Measurements from ENCODE around the gene FBXL7.

GRCh38 chr5:15938186-15938585 is 438.2 kb downstream of the FBXL7 start:
- TF ChIP-seq FOS (IDR thresholded peaks at IDR 0.05; ENCODE audit: borderline replicate concordance, insufficient read depth, low read length), result no peak
- TF ChIP-seq, protein P1, sequence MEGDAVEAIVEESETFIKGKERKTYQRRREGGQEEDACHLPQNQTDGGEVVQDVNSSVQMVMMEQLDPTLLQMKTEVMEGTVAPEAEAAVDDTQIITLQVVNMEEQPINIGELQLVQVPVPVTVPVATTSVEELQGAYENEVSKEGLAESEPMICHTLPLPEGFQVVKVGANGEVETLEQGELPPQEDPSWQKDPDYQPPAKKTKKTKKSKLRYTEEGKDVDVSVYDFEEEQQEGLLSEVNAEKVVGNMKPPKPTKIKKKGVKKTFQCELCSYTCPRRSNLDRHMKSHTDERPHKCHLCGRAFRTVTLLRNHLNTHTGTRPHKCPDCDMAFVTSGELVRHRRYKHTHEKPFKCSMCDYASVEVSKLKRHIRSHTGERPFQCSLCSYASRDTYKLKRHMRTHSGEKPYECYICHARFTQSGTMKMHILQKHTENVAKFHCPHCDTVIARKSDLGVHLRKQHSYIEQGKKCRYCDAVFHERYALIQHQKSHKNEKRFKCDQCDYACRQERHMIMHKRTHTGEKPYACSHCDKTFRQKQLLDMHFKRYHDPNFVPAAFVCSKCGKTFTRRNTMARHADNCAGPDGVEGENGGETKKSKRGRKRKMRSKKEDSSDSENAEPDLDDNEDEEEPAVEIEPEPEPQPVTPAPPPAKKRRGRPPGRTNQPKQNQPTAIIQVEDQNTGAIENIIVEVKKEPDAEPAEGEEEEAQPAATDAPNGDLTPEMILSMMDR (IDR thresholded peaks at IDR 0.05; ENCODE audit: extremely low read depth in 1 of 2, insufficient read depth in 1 of 2, low read depth in 1 of 2, low read length in 2 of 2), result no peak

Data from endothelial cell of umbilical vein (primary cell).